ENCODE results near the gene KIFC3.
"Not testable (repeated sequence)": the region's sequence is repeated elsewhere in the genome, so short reads cannot be mapped to it uniquely, and the experiment has no call there.

The KIFC3 gene

DNA sequence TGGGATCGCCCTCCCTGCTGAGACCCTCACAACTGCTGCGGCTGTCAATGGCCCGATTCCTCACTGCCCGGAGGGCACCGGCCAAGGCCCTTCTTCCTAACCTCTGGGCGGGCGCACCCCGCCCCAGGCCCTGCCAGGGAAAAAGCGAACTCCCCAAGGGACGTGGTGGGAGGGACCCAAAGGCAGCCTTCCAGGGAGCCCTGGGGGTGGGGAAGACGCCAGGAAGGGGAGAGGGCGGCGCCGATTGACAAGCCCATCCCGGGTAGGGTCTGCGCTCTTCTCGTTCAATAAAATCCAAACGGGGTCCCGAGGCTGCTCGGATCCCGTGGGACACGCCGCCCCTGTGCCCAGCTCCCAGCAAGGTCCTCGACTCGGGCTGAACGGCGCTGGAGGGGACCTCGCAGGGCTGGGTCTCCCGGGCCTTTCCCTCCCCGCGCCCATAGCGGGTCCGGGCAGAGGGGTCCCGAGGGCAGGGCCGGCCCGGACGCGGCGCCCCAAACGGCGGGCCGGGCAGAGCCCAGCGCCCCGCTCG lies 416 bp downstream of the KIFC3 start:
- no peak for DNase-seq

DNA sequence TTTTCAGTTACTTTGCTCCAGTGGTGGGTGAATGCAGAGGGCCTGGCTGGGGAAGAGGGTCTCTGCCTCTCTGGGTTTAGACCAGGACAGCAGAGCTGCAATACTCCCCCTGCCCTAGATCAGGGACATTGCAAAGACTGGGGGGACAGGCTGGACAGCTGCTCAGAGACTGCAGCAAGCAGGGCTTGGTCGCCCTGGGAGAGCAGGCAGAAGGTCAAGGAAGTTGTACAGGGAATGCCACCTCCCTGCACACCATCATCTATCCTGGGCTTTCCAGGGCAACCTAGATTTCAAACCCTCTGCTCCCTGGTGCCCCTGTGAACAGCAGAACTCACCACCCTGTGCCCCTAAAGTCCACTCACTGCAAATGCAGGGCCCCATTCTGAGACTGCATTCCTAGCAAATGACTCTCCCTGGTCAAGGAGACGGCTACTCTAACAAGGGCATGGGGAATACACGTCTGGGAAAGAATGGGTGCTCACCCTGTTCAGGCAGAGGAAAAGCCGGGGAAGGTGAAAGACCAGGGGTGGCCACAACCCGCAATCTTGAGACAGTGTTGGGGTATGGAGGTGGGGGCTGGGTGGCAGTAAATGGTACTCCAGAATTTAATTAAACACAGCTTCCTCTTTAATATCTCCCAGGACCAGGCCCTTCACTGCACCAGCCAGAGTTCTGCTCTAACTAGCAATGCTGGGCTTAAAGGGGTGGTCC lies 1.0 kb downstream of the KIFC3 start:
- DNase-seq = no peak

DNA sequence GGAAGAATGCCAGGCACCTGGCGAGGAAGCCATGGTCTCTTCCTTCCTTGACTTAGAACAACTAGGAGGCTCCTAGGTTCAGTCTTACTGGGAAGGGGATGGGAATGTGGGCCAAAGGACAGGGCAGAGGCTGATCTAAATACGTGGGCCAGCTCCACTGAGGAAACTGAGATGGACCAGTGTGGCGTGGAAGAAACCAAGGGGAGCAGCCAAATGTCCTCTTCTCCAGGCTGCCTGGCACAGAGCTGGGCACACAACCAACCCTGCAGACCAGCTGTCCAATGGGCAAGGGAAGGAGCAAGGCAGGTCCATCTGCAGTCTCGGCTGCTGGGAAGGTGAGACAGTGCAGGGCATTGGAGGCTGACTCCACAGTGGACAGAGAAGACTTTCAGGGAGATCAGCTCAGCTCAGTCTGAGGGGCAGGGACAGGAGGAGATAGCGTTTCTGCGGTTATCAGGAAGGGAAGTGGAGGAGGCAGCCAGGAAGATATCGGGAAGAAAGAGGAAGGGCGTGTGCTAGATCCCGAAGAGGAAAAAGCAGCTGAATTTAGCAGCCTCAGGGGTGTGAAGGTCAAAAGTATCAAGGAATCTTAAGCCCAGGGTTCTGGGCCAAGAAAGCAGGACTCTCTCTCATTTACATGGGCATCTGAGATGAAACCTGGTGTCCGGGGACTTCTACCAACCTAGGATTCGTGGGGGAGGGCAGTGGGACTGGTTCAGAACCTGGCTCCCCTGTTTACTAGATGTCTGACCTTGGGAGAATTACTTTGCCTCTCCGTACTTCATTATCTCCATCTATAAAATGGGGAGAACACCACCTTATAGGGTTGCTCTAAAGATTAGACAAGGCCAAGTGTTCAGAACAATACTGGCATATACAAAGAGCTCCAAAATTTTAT lies 1.8 kb downstream of the KIFC3 start:
- DNase-seq = no peak

DNA sequence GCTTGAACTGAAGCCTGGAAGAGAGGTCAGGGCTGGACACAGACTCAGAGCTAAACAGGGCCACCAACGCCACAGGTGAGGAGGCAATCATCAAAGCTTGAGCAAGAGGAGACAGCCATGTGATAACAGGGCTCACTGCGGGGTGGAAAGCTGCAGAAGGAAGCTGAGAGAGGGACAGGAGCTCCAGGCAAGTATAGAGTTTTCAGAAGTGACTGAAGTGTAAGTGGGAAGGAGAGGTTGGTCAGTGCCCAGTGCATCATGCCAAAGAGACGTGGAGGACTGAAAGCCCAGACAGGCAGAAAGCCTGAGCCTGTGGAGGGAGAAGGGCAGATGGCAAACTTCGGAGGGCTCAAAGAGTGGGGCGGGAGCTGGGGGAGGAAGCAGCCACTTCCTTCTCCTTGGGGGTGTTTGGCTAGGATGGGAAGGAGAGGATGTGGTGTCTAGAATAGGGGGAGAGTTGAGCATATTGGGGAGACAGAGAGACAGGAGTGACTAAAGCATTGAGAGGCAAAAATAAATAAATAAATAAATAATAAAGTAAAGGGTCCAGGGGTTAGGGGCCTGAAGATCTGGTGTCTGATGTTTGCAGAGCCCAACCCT lies 2.6 kb downstream of the KIFC3 start:
- no peak for DNase-seq

DNA sequence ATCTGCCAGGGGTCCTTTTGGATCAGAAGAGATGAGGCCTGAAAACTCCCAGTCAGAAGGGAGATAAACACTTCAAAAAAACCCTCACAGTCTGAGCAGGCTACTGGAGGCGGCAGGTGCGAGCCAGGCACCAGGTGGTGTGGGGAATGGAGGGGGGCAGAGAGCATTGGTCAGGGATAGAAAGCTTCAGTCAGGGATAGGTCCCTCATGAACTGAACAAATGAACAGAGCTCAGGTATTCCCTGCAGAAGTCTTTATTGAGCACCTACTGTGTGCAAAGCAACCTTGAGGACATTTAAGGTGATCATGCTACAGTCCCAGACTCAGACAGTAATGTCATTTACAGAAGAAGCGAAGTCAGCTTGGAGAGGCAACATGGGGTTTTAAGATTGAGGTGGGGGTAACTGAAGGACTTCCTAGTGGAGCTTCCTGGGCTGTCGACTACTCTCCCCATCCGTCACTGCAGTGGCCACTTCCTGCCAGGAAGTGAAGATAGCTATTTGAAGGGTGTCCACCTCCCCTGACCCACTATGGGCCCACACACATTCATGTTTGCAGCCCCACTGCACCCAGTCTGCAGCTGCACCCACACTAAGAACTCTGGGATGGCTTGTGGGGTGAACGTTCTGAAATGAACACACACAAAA lies 3.2 kb downstream of the KIFC3 start:
- DNase-seq = no peak

DNA sequence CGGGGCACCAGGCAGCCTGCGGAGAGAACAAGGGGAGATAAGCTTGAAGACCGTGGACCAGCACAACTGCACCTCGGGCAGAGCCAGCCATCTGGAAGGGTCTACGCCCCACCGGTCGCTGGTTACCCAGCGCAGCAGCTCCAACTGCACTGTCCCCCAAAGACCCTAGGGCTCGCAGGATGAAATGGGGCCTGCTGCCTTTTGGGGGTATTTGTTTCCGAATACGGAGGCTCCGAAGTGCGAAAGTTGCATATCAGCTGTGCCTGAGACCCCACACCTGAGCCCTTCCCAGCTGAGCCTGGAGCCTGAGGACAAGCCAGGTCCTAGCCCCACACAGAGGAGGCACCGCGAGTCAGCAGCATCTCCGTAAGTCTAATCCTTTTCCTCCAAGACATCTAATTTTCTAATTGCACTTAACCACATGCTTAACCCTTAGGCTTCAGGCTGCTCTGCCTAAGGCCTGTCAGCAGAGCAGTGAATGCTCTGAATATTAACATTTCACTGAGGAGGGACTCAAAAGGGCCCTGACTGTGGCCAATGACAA lies 4.0 kb downstream of the KIFC3 start:
- no peak for DNase-seq

DNA sequence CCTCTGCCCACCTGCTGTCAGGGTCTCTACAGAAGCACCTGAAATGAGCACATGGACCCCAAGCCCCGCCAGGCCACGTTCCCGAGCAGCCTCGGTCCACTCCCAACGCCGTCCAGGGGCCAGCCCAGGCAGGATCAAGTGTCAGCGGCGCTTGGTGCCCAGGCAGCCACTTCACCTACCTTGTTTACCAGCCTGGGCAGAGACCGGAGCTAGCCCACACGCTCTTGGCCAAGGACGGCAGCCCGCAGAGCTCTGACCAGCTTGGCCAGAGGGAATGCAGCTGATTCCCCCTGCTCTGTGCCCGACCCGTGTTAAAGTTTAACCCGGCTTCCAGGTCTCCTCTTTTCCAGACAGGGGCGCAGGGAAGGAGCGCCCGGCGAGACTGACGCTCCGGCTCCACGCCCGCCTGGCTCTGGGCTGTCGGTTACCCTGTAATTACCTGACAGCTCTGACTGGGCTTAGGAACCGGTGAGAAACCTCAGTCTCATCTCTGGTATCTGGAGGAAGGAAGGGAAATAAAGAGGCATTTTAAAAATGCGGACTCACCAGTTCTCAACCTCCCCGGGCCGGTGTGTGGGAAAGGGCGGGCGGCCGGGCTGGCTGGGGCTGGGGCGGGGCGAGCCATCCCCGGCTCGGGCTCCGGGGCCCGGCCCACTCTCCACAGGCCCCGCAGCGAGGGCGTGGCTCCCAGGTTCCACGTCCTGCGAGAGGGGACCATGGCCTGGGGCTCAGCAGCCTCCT lies 4.6 kb downstream of the KIFC3 start:
- DNase-seq = no peak

DNA sequence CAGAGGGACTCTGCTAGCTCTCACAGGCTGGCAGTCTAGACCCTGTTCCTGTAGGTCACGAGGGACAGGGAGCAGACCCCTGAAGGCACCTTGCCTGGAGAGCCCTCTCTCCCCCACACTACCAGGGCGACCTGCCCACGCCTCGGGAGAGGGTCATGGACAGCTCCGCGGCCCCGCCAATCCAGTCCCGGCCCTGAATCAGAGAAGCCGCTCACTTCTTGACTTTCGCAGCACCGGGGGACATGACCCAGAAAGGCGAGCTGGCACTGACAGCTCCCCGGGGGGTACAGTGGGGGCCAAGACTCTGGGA lies 5.1 kb downstream of the KIFC3 start:
- DNase-seq = no peak

DNA sequence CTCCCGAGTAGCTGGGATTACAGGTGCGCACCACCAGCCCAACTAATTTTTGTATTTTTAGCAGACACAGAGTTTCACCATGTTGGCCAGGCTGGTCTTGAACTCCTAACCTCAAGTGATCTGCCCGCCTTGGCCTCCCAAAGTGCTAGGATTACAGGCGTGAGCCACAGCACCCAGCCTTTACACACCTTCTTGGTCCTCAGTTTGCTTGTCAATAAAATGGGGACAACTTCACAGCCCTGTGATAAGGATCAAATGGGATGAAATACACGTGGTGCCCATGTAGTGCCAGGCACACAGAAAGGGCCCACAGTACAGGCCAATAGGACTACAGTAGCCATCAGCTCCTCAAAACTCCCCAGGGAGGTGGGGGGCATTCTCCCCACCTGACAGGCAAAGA lies 6.3 kb downstream of the KIFC3 start:
- DNase-seq = not testable (repeated sequence)

DNA sequence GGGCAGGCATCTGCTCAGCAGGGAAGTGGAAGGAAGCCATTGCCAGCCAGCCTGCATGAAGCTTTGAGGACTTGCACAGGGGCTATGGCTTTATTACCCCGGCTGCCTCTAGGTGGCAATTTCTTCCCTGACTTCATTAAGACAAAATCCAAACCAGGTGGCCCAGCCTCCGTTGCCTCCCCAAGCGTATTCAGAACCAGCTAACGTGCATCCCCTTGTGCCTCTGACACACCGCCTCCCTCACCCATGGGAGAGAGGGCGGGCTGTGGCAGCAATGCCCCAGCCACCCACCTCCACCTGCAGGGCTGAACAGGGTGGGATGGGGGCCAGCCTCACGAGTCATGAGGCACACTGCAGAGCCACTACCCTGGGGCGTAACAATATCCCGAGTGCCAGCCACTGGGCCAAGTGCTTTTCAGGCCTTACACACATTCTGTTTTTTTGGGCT lies 6.8 kb downstream of the KIFC3 start:
- peak; percentile 8 for DNase-seq

DNA sequence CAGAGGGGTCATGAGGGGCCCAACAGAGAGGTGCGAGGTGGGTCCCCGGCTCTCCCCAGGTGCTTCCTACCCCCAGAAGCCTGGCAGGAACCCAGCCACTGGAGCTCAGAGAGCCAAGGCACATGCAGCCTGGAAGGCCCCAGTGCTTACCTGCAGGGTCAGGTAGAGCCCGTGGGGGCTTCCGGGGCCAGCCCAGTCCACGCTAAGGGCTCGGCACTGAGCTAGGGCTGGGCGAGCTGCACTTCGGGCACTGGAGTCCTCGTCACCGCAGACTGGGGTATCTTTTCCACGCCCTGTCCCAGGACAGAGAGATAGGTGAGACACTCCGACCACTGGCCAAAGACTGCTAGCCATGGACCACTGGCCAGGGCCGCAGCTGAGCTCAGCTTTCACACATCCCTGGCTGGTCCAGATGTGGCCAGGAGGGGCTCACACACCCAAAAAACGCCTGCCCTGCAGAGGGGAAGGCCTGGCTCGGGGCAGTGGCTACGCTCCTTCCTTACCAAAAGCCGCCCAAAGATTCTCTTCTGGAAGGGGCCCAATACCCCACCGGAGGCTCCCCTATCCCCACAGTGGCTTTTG lies 7.4 kb downstream of the KIFC3 start:
- no peak for DNase-seq

DNA sequence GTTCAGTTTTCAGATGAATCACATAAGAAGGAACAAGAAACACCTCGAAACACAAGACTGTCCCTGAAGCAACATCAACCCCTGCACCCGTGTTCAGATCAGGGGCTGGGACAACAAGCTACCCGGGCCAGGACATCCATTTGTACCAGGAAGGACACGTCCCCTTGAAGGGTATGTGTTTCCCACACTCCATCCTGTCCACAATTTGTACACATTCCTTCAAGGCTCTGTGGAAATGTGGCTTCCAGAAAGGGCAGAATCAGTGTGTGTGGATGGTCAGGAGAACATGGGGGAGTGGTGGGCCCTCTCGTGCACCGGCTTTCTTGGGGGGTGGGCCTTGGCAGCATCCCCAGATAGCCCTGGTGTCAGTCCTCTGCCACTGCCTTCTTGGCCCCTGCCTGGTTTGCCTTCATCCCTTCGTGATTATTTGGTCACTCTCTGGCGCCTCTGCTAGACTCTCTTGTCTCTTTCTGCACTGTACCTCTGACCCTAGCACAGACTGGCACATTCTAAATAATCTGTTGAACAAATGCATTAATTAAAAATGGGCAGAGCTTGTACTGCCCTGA lies 10.3 kb downstream of the KIFC3 start:
- no peak for DNase-seq

DNA sequence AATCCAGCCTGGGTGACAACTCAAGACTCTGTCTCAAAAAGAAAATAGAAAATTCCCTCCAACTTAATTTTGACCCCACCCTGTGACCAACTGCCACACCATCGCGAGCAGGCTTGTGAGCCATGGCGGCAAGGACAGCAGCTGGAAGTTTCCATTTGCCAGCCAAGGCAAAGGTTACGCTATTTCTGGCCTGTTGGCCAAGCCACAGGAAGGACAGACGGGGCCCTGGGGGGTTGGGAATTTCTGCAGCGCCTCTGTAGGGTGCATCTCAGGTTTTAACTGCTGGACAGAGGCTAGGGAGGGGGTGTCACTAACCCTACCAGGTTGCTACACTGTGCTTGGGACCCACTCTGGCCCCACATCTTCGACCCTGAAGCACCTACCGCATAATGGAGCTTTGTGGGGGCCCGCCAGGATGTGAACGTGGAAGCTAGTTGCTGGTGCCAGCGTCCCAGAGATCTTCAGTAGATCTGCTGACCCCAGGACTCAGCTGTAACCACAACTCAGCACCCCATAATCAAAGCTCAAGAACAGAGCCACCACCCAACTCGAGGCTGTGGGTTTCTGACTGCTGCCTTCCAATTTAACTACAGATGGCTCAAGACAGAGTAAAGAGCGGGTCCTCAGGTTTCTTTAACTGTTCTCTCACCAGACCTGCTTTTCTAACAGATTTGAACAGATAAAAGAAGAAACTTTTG lies 10.9 kb downstream of the KIFC3 start:
- no peak for DNase-seq

DNA sequence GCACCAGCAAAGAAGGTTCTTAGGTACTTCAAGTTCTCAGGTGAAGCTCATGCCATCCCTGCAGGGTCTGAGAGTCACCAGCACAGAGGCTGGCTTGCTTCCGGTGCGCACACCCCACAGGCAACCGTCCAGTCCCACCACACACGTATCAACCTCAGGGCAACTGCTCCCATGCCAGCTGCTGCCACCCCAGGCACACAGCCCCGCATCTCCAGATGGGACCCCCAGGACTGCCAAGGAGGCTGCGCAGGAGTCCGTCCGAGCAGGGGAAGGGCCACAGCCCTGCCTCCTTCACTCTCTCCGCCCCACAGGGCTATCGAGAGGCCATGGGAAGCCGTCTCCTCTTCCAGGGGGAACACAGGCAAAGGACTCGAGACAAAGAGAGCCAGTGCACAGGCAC lies 13.3 kb downstream of the KIFC3 start:
- no peak for DNase-seq

DNA sequence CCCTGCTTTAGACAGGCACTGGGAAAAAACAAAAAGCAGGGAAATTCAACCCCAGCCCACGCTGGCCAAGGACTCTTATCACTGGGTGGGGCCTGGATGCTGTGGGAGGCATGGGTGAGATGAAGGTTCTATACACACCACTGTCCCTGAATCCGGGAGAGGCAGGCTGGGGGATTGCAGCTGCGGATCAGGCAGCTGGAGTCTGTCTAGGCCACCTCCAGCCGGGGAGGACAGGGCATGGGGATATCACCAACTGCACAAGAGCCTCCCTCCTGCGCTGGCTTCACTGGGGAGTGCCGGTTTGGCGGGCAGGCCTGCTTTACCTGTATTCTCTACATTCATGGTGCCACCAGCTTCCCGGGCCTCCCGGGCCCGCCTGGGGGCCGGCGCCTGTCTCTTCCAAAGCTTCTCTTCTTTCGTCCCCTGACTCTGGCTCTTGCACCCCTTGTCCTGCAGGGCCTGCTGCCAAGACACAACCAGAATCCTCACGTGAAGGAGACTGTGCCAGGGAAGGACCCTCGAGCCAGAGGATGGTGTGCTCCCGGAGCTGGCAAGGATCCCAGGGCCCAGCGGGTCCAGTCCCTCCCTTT lies 13.9 kb downstream of the KIFC3 start:
- no peak for DNase-seq

DNA sequence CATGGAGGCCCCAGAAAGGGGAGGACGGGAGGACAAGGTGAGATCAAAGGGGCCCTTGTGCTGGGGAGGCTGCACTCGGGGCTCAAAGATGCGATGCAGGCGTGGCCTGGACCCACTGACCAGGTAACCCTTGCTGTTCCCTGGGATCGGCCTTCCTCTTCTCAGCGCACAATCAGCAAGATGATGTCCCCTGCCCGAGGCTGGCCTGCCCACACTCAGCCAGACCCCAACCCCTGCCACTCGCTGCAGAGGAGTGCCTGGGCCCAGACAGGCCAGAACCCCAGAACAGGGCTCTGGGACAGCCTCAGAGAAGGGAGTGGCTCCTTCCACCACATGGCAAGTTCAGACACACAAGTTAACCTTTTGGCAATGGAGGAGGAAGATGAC lies 14.8 kb downstream of the KIFC3 start:
- DNase-seq = no peak

DNA sequence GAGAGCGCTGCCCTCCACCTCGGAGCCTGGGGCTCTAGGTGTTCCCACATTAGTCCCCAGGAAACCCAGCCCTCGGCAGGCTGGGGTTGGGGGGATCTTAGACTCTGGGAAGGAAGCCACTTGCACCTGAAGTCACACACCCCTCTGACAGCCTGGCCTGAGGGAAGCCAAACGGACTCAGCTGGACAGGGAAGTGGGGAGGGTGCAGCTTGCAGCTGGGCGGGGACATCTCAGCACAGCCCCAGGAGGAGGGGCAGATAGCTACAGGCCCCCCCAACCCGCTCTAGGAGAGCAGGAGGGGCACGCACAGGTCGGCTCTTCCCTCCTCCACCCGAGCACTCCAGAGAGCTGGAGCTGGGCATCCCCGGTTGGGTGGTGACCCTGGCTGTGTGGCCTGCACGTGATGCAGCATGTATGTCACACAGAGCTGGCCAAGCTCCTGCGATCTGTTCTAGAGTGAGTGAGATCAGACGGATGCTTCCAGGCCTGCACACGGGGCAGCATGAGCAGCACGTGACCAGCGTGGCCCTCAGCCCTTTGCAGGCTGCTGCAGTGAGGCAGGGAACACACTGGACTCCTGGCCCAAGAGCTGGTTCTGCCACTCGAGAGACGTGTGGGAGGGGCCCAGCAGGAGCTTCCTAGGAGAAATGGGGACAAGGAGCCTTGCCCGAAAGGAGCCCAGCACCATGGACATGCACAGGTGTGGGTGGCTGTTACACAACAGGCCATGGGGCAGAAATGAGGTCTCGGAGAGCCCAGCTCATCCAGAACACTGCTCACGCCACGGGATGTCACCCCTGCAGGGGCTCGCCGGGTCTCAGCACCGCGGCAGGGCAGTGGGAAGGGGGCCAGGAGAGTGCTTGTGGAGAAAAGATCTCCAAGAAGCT lies 15.4 kb downstream of the KIFC3 start:
- no peak for DNase-seq

DNA sequence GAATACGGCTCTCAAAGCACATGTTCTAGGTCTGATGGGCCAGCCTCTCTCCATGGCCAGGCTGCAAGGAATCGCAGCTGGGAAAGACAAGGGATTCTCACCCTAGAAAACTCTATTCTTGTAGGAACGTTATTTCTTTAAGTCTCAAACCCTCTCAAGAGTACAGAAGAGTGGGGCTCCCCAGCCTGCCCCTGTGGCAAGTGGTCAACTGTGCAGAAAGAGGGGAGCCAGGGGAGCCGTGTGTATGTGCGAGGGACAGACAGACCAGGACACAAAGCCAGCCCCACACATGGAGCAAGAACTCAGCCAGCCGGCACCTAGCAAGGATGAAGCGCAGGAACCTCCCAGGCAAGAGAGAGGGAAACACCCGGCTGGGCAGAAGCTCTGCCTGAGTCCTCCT lies 16.4 kb downstream of the KIFC3 start:
- DNase-seq = no peak

DNA sequence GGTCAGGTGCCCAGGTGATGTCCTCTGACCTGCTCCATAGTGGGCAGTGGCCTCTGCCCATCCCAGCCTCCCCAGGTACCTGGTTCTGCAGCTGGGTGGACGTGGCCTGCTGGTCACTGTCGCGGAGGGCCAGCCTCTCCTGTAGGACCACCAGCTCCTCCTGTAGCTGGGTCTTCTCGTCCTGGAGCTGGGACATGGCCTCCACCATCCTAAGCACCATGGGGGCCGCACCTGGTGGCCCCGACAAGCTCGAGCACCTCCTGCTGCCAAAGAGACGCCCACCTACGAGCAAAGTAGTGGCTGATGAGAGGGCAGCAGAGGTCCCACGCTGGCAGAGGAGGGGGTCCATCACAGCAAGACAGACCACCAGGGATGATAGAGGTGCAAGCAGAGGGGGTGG lies 16.9 kb downstream of the KIFC3 start:
- no peak for DNase-seq

Data from stimulated activated naive CD4-positive, alpha-beta T cell treated with Interleukin-2 at 50 U/mL for 16 hours (primary cell).